Measurements from ENCODE around the gene KAZN. TPM values are rescaled to one million over a fixed set of nuclear protein-coding genes. Genes with fewer than 3 reads are reported as not detected.

KAZN gene
- total RNA-seq, 1 donor from 2014 or later, result 10.2 TPM

DNA sequence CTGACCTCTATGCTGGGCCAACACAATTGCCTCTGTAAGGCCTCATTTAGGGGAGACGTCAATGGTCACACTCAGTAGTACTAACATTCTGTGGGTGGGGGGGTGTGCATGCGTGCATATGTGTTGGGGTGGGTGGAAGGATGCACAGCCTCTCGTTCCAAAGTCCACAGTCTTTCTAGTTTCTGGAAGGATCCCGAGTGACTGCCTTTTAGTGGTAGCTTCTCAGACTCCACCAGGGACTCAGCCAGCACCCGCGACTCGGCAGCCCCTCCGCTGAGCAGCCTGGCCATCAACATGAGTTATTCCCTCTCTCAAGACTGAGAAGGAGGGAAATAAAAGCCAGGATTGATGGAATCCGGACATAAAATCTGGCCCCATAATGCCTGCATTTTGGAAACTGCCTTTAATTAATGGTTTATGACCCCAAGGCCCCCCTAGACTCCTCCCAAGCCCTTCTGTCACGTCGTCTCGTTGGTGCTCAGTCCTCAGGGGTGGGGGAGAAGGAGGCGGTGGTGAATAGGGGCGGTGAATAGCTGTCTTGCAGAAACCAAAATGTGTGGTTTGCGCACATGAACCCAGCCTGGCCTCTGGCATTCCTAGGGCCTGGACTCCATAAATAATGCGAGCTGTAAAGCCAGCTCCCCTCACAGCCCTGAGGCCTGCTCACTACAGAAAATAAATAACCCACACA, 489.9 kb downstream of the KAZN start:
- no peak for DNase-seq (ENCODE audit: low spot score)

DNA sequence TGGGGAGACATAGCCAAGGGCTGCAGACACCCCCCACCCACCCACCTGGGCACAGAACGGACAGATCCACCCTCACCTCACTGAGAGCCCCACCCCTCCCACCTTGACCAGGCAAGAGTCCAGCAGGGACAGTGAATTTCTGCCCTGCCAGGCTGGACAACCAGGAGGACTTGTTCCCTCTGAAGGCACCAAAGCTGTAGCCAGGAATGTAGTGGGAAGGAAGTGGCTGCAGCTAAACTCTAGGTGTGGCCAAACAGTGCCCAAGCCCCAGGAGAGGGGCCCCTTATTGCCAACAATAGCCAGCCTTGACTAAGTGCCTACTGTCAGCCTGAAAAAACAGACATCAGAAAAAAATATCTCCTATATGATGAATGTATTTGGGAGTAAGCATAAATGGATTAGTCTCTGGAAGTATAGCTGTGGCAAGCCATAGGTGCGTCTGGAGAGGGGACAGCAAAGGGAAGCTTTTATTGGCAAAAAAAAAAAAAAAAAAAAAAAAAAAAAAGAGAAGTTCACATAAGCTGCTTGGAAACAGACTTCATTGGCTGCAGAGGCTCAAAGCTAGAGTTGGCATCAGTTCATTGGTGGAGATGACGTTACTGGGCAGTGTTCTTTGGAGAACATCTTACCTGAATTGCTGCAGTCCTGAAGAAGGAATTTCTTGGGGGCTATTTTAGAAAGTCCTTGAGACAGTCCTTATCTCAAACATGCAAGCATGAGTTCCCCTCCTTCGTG, 490.9 kb downstream of the KAZN start:
- peak; percentile 19 for DNase-seq (ENCODE audit: low spot score)

DNA sequence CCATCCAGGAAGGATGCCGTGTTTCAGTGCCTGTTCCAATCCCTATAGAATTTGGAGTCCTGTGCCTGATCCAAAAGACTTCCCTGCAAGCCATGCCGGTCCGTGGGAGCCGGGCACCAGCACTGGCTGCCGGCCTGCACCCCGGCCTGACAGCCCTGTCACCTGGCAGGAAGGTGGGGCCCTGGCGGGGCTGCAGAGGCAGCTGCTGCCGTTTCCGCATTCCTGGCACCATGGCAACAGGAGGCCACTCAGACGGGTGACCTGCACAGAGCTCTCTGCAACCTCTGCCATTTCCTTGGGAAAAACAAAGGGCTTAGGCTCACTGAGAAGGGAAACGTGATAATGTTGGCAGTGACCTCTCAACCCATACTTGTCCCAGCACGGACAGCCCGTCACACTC, 491.9 kb downstream of the KAZN start:
- DNase-seq (ENCODE audit: low spot score), result peak; percentile 87

DNA sequence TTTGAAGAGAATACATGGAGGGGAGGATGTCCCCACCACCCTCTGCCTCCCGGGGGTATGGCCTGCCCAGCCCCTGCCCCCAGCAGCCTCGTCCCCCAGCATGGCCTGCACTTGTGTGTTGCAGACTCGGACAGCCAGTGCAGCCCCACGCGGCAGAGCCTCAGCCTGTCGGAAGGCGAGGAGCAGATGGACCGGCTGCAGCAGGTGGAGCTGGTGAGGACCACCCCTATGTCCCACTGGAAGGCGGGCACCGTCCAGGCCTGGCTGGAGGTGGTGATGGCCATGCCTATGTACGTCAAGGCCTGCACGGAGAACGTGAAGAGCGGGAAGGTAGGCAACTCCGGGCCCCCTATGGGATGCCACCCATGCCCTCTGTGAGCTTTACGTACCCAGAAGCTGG, 495.6 kb downstream of the KAZN start:
- no peak for DNase-seq (ENCODE audit: low spot score)

DNA sequence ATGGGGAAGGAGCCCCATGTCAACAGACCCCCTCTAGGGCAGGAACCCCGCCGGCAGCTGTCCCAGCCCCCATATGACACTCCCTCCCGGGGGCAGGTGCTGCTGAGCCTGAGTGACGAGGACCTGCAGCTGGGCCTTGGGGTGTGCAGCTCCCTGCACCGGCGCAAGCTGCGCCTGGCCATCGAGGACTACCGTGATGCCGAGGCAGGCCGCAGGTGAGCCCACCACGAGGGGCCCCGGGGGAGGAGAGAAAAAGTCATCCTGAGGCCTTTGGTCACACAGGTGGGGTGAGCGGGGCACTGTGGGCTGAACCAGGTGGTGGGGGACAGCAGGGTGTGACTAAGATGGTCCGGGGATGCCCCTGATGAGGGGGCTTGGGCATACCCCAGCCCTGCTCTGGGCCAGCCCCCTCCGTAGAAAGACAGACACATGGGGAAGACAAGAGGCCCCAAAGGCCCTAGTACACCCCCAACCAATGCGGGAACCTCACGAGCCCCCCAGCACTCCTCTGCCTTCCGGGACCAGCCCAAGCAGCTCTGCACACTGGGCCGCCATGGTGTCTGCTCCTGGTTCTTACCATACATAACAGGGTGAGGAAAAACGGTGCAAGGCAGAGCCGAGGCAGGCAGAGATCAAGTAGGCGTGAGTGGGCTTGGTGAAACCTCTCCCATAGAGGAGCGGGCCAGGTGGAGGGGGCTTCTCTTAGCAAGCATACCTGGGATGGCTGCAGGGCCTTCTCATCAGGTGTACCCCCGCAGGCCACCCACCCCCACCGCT, 496.4 kb downstream of the KAZN start:
- no peak for DNase-seq (ENCODE audit: low spot score)

DNA sequence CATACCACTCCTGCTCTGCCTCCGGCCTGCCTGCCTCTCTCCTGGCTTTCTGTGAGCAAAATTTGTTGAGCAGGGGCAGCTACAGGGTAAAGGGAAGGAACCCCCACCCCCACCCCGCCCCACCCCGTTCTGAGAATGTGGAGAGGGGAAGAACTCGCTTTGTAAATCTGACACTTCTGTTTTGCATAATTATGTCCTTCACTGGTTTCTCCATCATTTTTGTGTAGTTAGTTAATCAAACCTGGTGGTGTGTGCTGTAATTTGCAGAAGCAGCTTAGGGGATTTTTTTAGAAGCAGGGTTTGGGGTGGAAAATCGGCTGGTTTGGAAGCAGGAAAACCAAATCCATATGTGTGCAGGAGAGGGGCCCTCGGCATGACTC, 497.0 kb downstream of the KAZN start:
- DNase-seq (ENCODE audit: low spot score), result no peak

DNA sequence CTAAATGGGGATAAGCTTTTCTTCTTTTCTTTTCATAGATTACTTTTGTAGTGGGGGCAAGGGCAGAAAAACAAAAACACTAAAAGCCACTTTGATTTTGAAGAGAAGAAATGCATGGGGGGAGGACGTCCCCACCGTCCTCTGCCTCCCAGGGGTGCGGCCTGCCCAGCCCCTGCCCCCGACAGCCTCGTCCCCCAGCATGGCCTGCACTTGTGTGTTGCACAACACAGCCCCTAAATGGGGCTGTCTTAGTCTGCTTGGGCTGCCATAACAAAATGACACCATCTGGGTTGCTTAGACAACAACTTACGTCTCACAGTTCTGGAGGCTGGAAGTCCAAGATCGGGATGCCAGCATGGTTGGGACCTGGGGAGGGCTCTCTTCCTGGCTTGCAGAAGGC, 497.8 kb downstream of the KAZN start:
- no peak for DNase-seq (ENCODE audit: low spot score)

DNA sequence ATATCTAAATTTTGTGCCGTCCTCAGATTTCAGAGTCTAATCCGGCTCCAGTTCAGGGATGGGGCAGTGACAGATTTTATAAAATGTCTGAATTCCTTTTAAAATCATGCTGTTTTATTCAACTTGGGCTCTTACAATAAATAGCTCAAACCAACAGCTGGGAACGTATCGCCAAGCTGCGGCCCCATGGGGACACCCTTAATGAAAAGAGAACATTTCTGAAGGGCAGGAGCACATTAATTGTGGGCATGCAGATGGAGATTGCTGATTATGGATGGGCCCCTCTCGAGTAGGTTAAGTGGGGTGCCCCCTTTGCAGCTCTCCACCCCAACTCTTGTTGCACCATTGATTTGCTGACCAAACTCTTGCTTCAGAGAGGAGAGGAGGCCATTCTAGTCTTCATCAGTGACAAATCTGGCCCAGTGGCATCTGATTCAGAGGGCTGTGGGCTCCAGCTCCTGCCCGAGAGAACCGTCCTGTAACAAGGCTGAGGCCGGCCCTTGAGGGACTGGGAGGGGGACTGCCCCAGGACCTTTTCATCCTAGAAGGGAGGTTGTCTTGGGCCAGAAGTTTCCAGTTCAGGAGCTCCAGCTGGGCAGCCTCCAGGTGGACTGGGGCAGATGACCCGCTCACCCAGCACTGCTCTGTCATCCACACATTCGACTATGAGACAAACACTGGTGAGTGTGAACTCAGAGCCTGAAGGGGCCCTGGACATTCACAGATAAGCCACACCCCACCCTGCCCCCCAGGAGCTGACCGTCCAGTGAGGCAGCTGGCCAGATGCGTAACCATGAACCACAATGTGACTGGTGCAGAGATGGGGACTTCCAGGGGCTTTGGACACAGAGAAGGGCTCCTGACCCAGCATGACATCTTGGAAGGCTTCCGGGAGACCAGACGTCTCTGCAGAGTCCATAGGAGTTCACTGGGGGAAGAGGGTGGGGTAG, 500.0 kb downstream of the KAZN start:
- DNase-seq (ENCODE audit: low spot score), result no peak

DNA sequence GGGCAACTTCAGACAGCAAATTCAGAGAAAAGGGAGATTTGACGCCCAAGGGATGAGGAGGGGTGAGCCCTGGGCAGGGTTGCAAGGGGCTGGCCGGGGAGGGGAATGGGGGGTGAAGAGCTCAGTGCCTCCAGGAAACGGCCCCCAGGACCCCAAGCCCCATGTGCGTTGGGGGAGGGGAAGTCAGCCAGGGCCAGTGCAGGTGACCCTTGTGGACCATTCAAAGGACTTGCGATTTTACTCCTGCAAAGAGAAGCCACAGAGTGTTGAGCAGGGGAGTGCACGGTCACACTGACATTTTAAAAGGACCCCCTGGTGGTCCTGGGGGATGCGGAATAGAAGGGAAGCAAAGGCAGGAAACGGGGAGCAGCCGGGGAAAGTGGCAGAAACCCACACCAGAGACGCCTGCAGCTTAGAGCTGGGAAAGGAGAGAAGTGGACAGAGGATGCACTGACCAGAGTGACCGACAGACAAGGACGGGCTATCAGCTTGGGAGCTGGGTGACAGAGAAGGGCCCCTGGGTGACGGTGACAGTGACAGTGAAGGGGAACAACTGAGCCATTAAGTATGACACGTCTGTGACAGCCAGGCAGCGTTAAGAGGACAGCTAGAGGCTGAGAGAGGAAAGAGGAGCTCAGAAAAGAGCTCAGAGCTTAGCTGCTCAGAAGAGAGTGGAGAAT, 501.1 kb downstream of the KAZN start:
- DNase-seq (ENCODE audit: low spot score), result no peak

DNA sequence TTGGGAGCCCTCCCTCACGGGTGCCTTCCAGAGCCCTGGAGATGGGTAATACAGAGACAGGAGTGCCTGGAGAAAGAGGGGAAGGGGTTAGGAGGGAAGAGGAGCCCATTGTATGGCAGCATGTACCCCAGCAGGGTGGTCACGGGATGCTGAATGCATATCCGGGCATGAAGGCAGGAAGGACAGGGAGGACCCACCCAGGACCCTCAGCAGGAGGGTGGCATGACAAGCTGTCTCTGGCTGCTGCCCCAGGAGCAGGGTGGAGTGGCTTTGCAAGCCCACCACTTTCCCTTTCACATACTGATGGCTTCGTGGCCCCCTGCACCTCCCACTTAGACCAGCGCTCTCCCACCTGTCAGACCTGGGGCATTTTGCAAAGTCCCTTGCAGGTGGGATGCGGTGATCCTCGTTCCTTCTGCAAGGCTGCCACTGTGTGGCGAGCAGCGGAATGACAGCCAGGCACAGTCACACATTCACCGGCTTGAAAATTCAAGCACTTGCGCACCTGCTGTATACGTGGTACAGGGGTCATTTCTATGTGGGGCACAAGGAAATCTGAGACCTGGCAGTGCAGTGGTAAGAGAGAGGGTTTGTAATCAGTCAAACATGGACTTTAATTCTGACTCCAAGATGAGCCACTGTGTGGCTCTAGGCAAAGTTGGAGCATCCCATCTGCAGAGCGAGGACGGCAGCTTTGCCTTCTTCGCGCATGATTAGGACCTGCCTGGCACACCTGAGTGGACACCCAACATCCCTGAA, 501.8 kb downstream of the KAZN start:
- DNase-seq (ENCODE audit: low spot score), result peak; percentile 36

DNA sequence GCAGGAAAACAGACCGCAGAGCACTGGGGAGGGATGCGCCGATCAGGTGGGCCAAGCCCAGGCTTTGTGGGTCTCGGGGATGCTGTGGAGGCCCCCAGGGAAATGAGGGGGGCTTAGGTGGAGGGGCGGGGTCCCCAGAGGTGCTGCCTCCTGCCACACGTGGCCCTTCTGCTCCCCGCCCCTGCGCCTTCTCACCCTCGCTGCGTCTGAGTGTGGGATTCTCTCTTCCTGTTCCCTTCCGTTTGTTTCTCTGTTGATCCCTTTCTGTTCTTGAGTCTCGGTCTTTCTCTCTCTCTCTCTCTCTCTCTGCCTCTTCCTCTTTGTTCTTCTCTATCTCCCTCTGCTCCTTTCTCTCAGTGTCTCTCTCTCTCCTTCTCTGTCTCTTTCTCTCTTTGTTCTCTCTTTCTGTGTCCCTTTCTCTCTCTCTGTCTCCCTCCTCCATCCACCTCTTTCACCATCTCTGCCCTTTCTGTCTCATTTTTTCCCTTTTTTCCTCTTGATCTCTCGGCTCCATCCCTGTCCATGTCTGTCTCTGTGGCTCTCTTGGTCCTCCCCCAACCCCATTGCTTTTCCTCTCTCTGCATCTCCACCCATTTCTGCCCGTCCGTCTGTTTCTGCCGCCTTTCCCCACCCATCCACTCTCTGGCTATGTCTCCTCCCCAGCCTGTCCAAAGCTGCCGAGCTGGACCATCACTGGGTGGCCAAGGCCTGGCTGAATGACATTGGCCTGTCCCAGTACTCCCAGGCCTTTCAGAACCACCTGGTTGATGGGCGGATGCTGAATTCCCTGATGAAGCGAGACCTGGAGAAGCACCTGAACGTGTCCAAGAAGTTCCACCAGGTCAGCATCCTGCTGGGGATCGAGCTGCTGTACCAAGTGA, 502.6 kb downstream of the KAZN start:
- DNase-seq (ENCODE audit: low spot score), result no peak

DNA sequence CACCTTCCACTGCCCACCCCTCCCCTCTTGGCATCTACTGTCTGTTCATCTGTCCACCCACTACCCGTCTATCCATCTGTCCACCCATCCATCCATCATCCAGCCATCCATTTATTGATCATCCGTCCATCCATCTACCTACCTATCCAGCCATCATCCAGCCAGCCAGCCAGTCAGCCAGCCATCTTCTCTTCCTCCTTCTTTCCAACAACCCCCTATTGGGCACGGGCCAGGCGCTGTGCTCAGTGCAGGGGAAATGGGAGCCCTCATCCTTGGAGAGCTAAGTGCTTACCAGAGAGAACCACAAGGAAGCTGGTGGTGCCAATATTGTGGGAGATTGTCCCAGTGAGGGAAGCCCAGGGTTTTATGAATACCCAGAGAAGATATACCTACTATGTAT, 503.3 kb downstream of the KAZN start:
- DNase-seq (ENCODE audit: low spot score), result no peak

DNA sequence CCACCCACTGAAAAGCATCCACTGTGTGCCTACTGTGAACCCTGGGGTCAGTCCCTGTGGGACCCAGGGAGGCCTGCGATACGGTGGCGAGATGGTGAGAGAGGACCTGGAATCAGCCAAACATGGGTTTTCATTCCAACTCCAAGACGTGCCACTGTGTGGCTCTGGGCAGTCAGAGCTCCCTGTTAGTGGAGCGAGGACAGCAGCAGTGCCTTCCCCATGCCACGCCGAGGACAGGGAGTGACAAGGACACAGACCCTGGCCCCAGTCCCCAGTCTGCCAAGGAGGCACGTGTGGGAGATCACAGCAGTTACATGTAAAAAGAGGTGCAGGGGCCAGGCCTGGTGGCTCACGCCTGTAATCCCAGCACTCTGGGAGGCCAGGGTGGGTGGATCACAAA, 504.2 kb downstream of the KAZN start:
- DNase-seq (ENCODE audit: low spot score), result no peak

DNA sequence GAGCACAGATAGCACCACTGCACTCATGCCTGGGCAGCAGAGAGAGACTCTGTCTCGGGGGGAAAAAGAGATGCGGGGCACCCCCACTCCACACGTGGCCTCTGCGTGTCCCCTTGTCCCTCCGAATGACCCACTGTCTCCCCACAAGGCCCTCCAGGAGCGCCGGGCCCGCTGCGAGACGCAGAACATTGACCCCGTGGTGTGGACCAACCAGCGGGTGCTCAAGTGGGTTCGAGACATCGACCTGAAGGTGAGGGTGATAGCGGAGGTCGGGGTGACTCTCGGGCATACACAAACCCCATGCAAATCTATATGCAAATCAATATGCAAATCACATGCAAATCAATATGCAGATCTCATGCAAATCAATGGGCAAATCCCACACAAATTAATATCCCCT, 504.7 kb downstream of the KAZN start:
- no peak for DNase-seq (ENCODE audit: low spot score)

DNA sequence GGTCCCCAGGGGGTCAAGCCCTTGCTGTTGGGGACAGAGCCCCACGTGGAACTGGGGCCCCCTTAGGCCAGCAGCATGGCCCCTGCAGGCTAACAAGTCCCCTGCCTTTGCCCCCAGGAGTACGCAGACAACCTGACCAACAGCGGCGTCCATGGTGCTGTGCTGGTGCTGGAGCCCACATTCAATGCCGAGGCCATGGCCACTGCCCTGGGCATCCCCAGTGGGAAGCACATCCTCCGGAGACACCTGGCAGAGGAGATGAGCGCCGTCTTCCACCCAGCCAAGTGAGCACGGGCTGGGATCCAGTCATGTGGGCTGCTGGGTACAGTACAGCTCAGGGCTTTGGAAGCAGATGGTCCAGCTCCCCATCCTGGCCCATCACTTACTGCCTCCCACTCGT, 505.4 kb downstream of the KAZN start:
- DNase-seq (ENCODE audit: low spot score), result no peak

DNA sequence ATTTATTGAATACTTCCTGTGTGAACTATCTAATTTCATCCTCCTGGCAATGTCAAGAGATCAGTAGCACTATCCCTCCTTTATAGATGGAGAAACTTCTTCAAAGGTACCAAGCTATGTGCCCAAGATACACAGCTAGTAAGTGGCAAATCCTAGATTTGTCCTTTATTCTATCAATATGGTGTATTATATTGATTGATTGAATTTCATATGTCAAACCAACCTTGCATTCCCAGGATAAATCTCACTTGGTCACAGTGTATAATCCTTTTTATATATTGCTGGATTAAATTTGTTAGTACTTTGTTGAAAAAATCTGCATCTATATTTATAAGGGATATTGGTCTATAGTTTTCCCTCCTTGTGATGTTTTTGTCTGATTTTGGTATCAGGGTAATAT, 506.3 kb downstream of the KAZN start:
- no peak for DNase-seq (ENCODE audit: low spot score)

DNA sequence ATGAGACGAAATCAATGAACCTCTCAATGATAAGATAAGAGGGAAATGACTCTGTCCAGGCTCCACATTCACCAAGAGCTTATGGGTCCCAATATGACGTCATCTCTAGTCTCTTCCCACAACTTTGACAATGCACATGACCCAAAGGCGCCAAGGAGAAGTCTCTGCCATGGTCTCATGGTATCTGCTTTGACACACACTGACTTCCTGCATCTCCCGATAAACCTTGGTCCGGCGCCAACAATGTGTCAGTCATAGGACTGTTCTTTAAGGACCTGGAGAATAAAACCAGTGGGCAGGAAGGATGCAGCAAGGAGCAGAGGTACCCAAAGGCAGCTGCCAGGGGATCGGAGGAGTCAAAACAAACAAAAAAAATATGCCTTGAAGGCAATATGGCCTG, 508.1 kb downstream of the KAZN start:
- DNase-seq (ENCODE audit: low spot score), result peak; percentile 51

DNA sequence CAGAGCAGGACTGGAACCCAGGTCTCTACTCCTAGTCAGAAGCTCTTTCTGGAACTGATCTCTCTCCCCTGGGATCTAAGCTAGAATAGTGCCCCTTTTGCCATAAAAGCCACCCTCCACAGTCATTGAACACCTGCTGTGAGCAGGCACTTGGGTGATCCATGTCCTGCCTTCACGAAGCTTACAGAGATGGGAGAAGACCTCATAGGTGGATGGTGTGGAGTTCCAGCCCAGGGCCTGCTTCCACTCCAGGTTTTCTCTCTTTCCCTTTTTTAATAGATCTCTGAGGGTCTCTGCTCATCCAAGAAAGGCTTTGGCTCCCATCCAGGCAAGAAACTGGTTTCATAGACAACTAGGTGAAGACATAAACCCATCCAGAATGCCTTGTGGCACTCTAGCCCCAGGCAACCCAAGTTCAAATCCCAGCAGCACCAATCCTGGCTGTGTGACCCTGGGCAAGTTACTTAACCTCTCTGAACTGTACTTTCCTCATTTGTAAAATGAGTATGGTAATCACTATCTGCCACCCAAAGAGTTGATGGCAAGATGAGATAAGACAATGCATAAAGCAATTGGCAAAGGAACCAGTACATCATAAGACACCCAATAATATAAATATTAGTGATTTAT, 508.7 kb downstream of the KAZN start:
- DNase-seq (ENCODE audit: low spot score), result no peak

DNA sequence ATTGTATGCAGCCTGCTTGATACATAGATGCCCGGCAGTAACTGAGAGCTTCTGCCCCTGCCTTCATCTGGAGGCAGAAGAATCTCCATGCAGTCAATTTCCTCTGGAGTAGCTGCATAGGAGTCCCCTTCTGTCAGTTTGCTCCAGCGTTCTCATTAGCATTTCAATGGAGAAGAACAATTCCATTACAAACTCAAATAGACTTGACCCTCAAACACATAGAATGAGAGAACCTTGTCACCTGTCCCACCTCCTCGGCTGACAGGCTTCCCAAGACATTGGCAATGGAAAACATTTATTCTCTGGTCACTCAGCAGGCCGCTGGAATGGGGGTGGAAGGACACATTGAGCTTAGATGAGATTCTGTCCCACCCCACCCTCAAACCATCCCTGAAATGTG, 509.4 kb downstream of the KAZN start:
- DNase-seq (ENCODE audit: low spot score), result no peak

Measured in mucosa of gallbladder (tissue), 1 donor.